Keratinocyte (primary cell): ENCODE results near the gene FBXO40. TPM values are rescaled to one million over a fixed set of nuclear protein-coding genes. Genes with fewer than 3 reads are reported as not detected.

ENCODE experiments used
- DNase-seq: peaks from one replicate; pipeline ENCODE4 v3.0.0-alpha.2; 2011; ENCODE audit warnings: low read depth, missing footprints, low spot score
- FAIRE-seq: peaks from 2 replicates; lab custom pipeline; 2011; peaks lifted over from hg19 to GRCh38; lab: Jason Lieb, UNC
- H2AFZ ChIP-seq: 2 replicates; pipeline ENCODE4 v1.6.0; 2012; ENCODE audit warnings: low read length, control low read depth, inconsistent platforms; ENCODE audit not compliant: control insufficient read depth
- H3K27ac ChIP-seq: 2 replicates; pipeline ENCODE4 v1.5.1; 2011; ENCODE audit warnings: low read length; ENCODE audit not compliant: control insufficient read depth, insufficient read depth
- H3K27me3 ChIP-seq: 3 replicates; pipeline ENCODE4 v1.6.0; 2011; ENCODE audit warnings: low read length; ENCODE audit not compliant: control insufficient read depth, insufficient read depth; ENCODE audit errors: extremely low read depth
- H3K36me3 ChIP-seq, 2 experiments: 2 replicates in 1 of 2; 3 replicates in 1 of 2; pipeline ENCODE4 v1.5.1; 2011; ENCODE audit warnings: low read length in 2 of 2, mild to moderate bottlenecking in 1 of 2; ENCODE audit not compliant: control insufficient read depth in 2 of 2, insufficient read depth in 2 of 2; ENCODE audit errors: extremely low read depth in 1 of 2
- H3K4me1 ChIP-seq: 3 replicates; pipeline ENCODE4 v1.5.1; 2011; ENCODE audit warnings: low read length; ENCODE audit not compliant: control insufficient read depth, insufficient read depth; ENCODE audit errors: extremely low read depth
- H3K4me2 ChIP-seq: 3 replicates; pipeline ENCODE4 v1.6.0; 2011; ENCODE audit warnings: low read depth, low read length; ENCODE audit not compliant: control insufficient read depth, insufficient read depth; ENCODE audit errors: extremely low read depth
- H3K4me3 ChIP-seq, 3 experiments: fragments of 200-600 bp in 1 of 3; sonication (generic) in 1 of 3; 2 replicates in 2 of 3; 3 replicates in 1 of 3; pipeline ENCODE4 v1.5.1; 2011 to 2016; ENCODE audit warnings: low read length in 3 of 3, mild to moderate bottlenecking in 3 of 3, control low read depth in 2 of 3, inconsistent platforms in 1 of 3, low read depth in 1 of 3, mixed read lengths in 1 of 3, mixed run types in 1 of 3, moderate library complexity in 1 of 3; ENCODE audit not compliant: control insufficient read depth in 2 of 3, insufficient read depth in 2 of 3; ENCODE audit errors: extremely low read depth in 1 of 3
- H3K79me2 ChIP-seq: 2 replicates; pipeline ENCODE4 v1.6.0; 2012; ENCODE audit warnings: low read length; ENCODE audit not compliant: control insufficient read depth, insufficient read depth
- H3K9ac ChIP-seq: 3 replicates; pipeline ENCODE4 v1.6.0; 2011; ENCODE audit warnings: low read length; ENCODE audit not compliant: control insufficient read depth, insufficient read depth; ENCODE audit errors: extremely low read depth
- H3K9me1 ChIP-seq: 3 replicates; pipeline ENCODE4 v1.6.0; 2011; ENCODE audit warnings: low read length; ENCODE audit not compliant: control insufficient read depth, insufficient read depth; ENCODE audit errors: extremely low read depth
- H3K9me3 ChIP-seq: 2 replicates; pipeline ENCODE4 v1.5.1; 2012; ENCODE audit warnings: low read depth, low read length; ENCODE audit not compliant: control insufficient read depth
- H4K20me1 ChIP-seq: 3 replicates; pipeline ENCODE4 v1.6.0; 2011; ENCODE audit warnings: low read length; ENCODE audit not compliant: control insufficient read depth, insufficient read depth; ENCODE audit errors: extremely low read depth
- CTCF ChIP-seq, 3 experiments: IDR thresholded peaks in 1 of 3; conservative IDR thresholded peaks in 1 of 3; optimal IDR thresholded peaks in 1 of 3; 2 replicates in 2 of 3; 3 replicates in 1 of 3; pipeline versions ENCODE3 to v1.5.1; 2011; ENCODE audit warnings: low read length in 3 of 3, mild to moderate bottlenecking in 3 of 3, moderate library complexity in 2 of 3, control low read depth in 1 of 3, inconsistent platforms in 1 of 3; ENCODE audit not compliant: insufficient read depth in 2 of 3; ENCODE audit errors: extremely low read depth in 1 of 3
- EZH2 ChIP-seq: IDR thresholded peaks from one replicate; pipeline ENCODE4 v1.6.1; 2012; ENCODE audit warnings: inconsistent platforms, mild to moderate bottlenecking, low read length, moderate library complexity
- dilution Hi-C: fragments of 300-500 bp; cut with MboI; formaldehyde crosslinking; loops from one replicate; pipeline ENCODE4 v1.7.0; 2020; ENCODE audit warnings: low sequenced_read_pairs; ENCODE audit not compliant: extremely low pct_ligation_motif_present
- polyA plus RNA-seq, 5 experiments: library from polyadenylated mRNA; depleted of rRNA in 3 of 5; stranded (reverse) in 3 of 5; stranded (forward) in 1 of 5; unstranded in 1 of 5; fragments of >200 nt; gene quantifications; 1 replicate in 1 of 5; 2 replicates in 3 of 5; 3 replicates in 1 of 5; pipeline versions ENCODE4 v1.2.1 to v1.2.3, GENCODE V29; 2011 to 2012; ENCODE audit warnings: missing spikeins in 2 of 5, low read depth in 1 of 5, low replicate concordance in 1 of 5

FBXO40 gene
- polyA plus RNA-seq, 1 donor (not counting 4 experiments of a cell fraction or from before 2014, with no cell fraction given), result not detected

- H3K4me2 ChIP-seq, result no peak overlapping the region
- no peaks in the 10 kb centered on the region for H3K9me1 ChIP-seq
- TF ChIP-seq EZH2 (no peak), CTCF (optimal IDR thresholded peaks at IDR 0.05 in 1 of 3, IDR thresholded peaks at IDR 0.05 in 1 of 3, conservative IDR thresholded peaks at IDR 0.05 in 1 of 3; ENCODE audit: extremely low read depth in 1 of 3, insufficient read depth in 2 of 3, low read length in 3 of 3) (no peak)
- H3K27me3 ChIP-seq, result no peaks in the 10 kb centered on the region
- no peak overlapping the region for H3K27ac ChIP-seq
- H4K20me1 ChIP-seq, result no peaks in the 10 kb centered on the region
- no peak overlapping the region for H3K4me3 ChIP-seq
- dilution Hi-C loops, result no loop called here
- H2AFZ ChIP-seq, result no peak overlapping the region
- no peaks in the 10 kb centered on the region for H3K36me3 ChIP-seq
- H3K4me1 ChIP-seq, result no peaks in the 10 kb centered on the region
- no peaks in the 10 kb centered on the region for H3K79me2 ChIP-seq
- H3K9ac ChIP-seq, result no peak overlapping the region
- FAIRE-seq, result no peak
- no peaks in the 10 kb centered on the region for H3K9me3 ChIP-seq
- no peak for DNase-seq
Measured at GRCh38 chr3:121601212-121601812, 8.1 kb downstream of the FBXO40 start.

GRCh38 chr3:121604759-121605158 lies 11.6 kb downstream of the FBXO40 start:
- H3K4me2 ChIP-seq, result no peak overlapping the region
- H3K27ac ChIP-seq, result no peak overlapping the region
- H3K9ac ChIP-seq, result no peak overlapping the region
- no peak overlapping the region for H2AFZ ChIP-seq
- DNase-seq, result no peak
- no peaks in the 10 kb centered on the region for H3K79me2 ChIP-seq
- no peak for FAIRE-seq
- H3K9me1 ChIP-seq, result no peaks in the 10 kb centered on the region
- no peaks in the 10 kb centered on the region for H4K20me1 ChIP-seq
- no peaks in the 10 kb centered on the region for H3K4me1 ChIP-seq
- H3K4me3 ChIP-seq, result no peak overlapping the region
- H3K9me3 ChIP-seq, result no peaks in the 10 kb centered on the region
- no peaks in the 10 kb centered on the region for H3K27me3 ChIP-seq
- dilution Hi-C loops, result no loop called here
- no peaks in the 10 kb centered on the region for H3K36me3 ChIP-seq
- TF ChIP-seq EZH2, result no peak
- no peak for TF ChIP-seq CTCF (optimal IDR thresholded peaks at IDR 0.05 in 1 of 3, IDR thresholded peaks at IDR 0.05 in 1 of 3, conservative IDR thresholded peaks at IDR 0.05 in 1 of 3; ENCODE audit: extremely low read depth in 1 of 3, insufficient read depth in 2 of 3, low read length in 3 of 3)
